Cardiac fibroblast (primary cell): Measurements from ENCODE around the gene CUL9.

Source experiments
- DNase-seq, 2 donors: peaks; one replicate each; pipeline versions ENCODE4 v3.0.0 to v3.0.0-alpha.2; 2010; ENCODE audit warnings: low read depth in 2 of 2
- H3K4me3 ChIP-seq, 2 donors: replicated peaks in 1 of 2; 1 replicate in 1 of 2; 2 replicates in 1 of 2; pipeline ENCODE4 v1.5.1; 2011; ENCODE audit warnings: low read depth in 2 of 2, low read length in 2 of 2, mild to moderate bottlenecking in 2 of 2, moderate library complexity in 1 of 2
- CTCF ChIP-seq: IDR thresholded peaks from one replicate; pipeline ENCODE4 v1.5.1; 2011; ENCODE audit warnings: low read depth, mild to moderate bottlenecking, low read length, inconsistent platforms

CUL9 gene

GRCh38 chr6:43226192-43226851, 44.3 kb downstream of the CUL9 start:
- no peak for DNase-seq
- TF ChIP-seq CTCF = no peak
- no peak overlapping the region for H3K4me3 ChIP-seq

GRCh38 chr6:43228951-43229802, 47.2 kb downstream of the CUL9 start, which contains the start of gene DNPH1:
TSS of gene DNPH1 (minus strand) at chr6:43229481. CDS start at chr6:43229456, 25 bp downstream.
- peak within 1 kb of the TSS; percentile 52 to 66 for H3K4me3 ChIP-seq
- peak; percentile 28 for TF ChIP-seq CTCF
- peak; percentile 63 to 68 for DNase-seq

- no peak for DNase-seq
- H3K4me3 ChIP-seq = peak overlapping the region in 1 of 2 donors; percentile 66
- no peak for TF ChIP-seq CTCF
Measured at GRCh38 chr6:43229803-43230620, 48.0 kb downstream of the CUL9 start.

GRCh38 chr6:43231053-43231452, 49.1 kb downstream of the CUL9 start:
- H3K4me3 ChIP-seq = no peak overlapping the region
- no peak for TF ChIP-seq CTCF
- no peak for DNase-seq

GRCh38 chr6:43231735-43232450, 49.9 kb downstream of the CUL9 start:
- no peak for DNase-seq
- TF ChIP-seq CTCF = no peak
- no peak overlapping the region for H3K4me3 ChIP-seq

GRCh38 chr6:43235841-43236240, 53.8 kb downstream of the CUL9 start:
- no peak for TF ChIP-seq CTCF
- DNase-seq = no peak
- no peak overlapping the region for H3K4me3 ChIP-seq
